ENCODE measurements around the gene ZFP90.
A peak's percentile ranks its signal among the peaks of the same experiment; 100 is the strongest.

The ZFP90 gene

GRCh38 chr16:68590201-68590994 is 51.3 kb downstream of the ZFP90 start:
- peak; percentile 12 for DNase-seq (ENCODE audit: low read depth)

DNA sequence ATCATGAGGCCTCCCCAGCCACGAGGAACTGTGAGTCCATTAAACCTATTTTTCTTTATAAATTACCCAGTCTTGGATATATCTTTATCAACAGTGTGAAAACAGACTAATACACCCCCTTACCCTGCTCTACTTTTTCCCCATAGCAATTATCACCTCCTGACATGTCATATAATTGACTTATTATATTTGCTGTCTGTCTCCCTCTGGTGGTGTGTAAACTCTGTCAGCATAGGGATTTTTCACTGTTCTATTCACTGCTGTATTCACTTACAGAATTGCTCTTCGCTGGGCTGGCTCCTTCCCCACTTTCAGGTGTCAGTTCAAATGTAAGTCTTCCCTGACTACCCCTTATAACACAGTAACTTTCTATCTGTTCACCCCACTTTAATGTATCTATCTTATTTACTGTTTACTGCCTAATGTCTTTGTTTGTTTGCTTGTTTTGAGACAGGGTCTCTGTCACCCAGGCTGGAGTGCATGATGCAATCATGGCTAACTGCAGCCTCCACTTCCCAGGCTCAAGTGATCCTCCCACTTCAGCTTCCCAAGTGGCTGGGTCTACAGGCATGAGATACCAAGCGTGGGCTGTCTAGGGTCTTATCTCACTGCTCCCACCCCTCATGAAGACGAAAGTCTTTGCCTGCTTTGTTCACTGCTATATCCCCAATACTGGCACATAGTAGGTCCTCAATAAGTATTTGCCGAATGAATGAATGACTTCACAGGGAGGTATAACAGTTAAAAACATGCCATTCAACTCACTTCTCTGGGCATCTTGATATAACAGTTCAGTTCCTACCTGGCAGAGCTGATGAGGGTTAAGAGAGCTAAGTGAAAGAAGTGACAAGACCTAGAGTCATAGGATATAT is 53.6 kb downstream of the ZFP90 start:
- DNase-seq (ENCODE audit: low read depth) = no peak

GRCh38 chr16:68596266-68596665 is 57.2 kb downstream of the ZFP90 start:
- no peak for DNase-seq (ENCODE audit: low read depth)

GRCh38 chr16:68599586-68599985 is 60.5 kb downstream of the ZFP90 start:
- no peak for DNase-seq (ENCODE audit: low read depth)

DNA sequence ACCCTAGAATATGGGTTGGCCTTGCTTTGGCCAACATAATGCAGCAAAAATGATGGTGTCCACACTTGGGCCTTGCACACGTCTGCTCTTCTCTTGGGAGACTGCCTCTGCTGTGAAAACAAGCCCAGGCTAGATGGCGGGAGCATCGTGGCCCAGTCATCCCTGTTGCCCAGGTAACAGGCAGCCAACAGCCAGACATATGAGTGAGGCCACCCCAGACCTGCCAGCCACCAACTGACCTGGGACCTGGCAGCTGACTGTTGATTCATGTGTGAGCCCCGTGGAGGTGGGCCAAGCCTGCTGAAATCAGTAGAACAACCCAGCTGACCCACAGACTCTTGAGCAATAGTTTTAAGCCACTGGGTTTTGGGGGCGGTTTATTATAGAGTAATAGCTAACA is 66.7 kb downstream of the ZFP90 start:
- no peak for DNase-seq (ENCODE audit: low read depth)

DNA sequence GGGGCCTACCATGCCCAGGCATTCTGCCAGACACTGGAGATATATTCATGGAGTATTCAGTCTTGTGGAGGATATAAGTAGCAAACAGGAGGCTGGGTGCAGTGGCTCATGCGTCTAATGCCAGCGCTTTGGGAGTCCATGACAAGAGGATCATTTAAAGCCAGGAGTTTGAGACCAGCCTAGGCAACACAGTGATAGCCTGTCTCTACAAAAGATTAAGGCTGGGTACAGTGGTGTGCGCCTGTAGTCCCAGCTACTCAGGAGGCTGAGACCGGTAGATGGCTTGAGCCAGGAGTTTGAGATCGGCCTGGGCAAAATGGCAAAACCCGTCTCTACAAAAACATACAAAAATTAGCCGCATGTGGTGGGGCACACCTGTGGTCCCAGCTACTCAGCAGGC is 68.4 kb downstream of the ZFP90 start:
- no peak for DNase-seq (ENCODE audit: low read depth)

DNA sequence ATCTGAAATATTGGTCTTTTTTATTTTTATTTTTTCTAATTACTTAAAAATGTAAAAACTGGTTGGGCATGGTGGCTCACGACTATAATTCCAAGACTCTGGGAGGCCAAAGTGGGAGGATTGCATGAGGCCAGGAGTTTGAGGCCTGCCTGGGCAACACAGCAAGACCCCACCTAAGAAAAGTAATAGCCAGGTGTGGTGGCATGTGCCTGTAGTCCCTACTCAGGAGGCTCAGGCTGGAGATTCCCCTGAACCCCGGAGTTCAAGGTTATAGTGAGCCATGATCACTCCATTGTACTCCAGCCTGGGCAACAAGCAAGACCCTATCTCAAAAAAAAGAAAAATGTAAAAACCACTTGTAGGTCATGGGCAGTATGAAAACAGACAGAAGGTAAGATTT is 69.2 kb downstream of the ZFP90 start:
- no peak for DNase-seq (ENCODE audit: low read depth)

DNA sequence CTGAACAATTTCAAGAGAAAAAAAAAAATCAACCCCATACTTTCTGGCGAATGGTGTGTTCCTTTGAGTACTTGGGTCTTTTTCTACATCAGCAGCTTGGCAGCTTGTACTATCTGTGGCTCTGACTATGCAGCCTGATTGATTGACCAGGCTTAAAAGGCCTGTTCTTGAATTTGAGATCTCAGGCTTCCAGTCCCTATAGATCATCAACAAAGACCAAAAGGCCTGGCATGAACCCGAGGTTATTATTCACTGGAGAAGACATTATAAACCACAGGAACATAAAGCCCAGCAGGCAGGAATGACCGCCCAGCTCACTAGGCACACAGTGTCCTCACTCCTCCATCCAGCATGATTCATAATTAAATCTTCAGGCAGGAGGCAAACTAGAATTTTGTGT is 73.9 kb downstream of the ZFP90 start:
- DNase-seq (ENCODE audit: low read depth) = no peak

DNA sequence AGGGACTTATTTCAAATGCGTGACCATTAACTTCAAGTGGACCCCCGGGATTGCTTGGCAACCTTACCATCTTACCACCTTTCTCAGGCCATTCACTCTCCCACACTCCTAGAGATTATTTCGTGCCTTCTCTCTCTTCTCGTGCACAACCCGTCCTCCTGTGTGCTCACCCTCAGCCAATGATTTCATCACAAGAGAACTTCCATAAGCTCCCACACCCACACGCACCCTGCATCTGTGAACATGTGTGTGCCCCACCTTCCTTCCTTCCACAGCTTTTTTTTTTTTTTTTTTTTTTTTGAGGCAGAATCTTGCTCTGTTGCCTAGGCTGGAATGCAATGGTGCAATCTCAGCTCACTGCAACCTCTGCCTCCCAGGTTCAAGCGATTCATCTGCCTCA is 78.6 kb downstream of the ZFP90 start:
- no peak for DNase-seq (ENCODE audit: low read depth)

All from T-helper 22 cell (primary cell).